ENCODE measurements around the gene LELP1. TPM values are rescaled to one million over a fixed set of nuclear protein-coding genes. Genes with fewer than 3 reads are reported as not detected.
"Not testable (repeated sequence)": the region's sequence is repeated elsewhere in the genome, so short reads cannot be mapped to it uniquely, and the experiment has no call there.

The LELP1 gene
- total RNA-seq, 1 experiment from 2014 or later, result not detected

GRCh38 chr1:153174624-153175023, 28.6 kb upstream of the LELP1 start:
- CTCF ChIA-PET, result no interaction called here
- intact Hi-C loops (cut with micrococcal nuclease; ENCODE audit: unreplicated experiment), result no loop called here
- no peak for TF ChIP-seq CTCF (conservative IDR thresholded peaks at IDR 0.05; ENCODE audit: low read depth, low read length)
- no peak for TF ChIP-seq EZH2 (IDR thresholded peaks at IDR 0.05; ENCODE audit: borderline replicate concordance, low read depth, low read length, poor library complexity, severe bottlenecking)

GRCh38 chr1:153178922-153179321, 24.3 kb upstream of the LELP1 start:
- Histone ChIP-seq H3K27ac (ENCODE audit: low read depth, low read length, poor library complexity, severe bottlenecking) (no peak overlapping the region), H3K9me3 (ENCODE audit: low read depth, low read length, poor library complexity, severe bottlenecking) (no peaks in the 10 kb centered on the region), H3K4me1 (ENCODE audit: insufficient read depth, low read length, poor library complexity, severe bottlenecking) (no peaks in the 10 kb centered on the region), H3K27me3 (replicated peaks; ENCODE audit: insufficient read depth, low read depth, low read length, poor library complexity) (peaks cover 53% of the 10 kb centered on the region), H3K4me3 (ENCODE audit: low read depth, low read length, poor library complexity, severe bottlenecking) (no peak overlapping the region), H3K36me3 (ENCODE audit: insufficient read depth, low read length, poor library complexity, severe bottlenecking) (no peaks in the 10 kb centered on the region)
- CTCF ChIA-PET, result no interaction called here
- POLR2A ChIA-PET (ENCODE audit: low non-redundant PET), result no interaction called here
- intact Hi-C loops (cut with micrococcal nuclease; ENCODE audit: unreplicated experiment), result no loop called here
- DNase-seq (ENCODE audit: low spot score), result no peak
- no TSS peak for BruUV-seq (replicated peaks)
- TF ChIP-seq CTCF (conservative IDR thresholded peaks at IDR 0.05; ENCODE audit: low read depth, low read length), result no peak
- no peak for TF ChIP-seq EZH2 (IDR thresholded peaks at IDR 0.05; ENCODE audit: borderline replicate concordance, low read depth, low read length, poor library complexity, severe bottlenecking)

More at GRCh38 chr1:153174624-153175023, 28.6 kb upstream of the LELP1 start:
- BruUV-seq (replicated peaks), result no TSS peak
- POLR2A ChIA-PET (ENCODE audit: low non-redundant PET), result no interaction called here
- H3K9me3 ChIP-seq (ENCODE audit: low read depth, low read length, poor library complexity, severe bottlenecking), result no peaks in the 10 kb centered on the region
- peaks cover 86% of the 10 kb centered on the region for H3K27me3 ChIP-seq (replicated peaks; ENCODE audit: insufficient read depth, low read depth, low read length, poor library complexity)
- DNase-seq (ENCODE audit: low spot score), result no peak
- H3K4me1 ChIP-seq (ENCODE audit: insufficient read depth, low read length, poor library complexity, severe bottlenecking), result no peaks in the 10 kb centered on the region
- H3K4me3 ChIP-seq (ENCODE audit: low read depth, low read length, poor library complexity, severe bottlenecking), result no peak overlapping the region
- no peak overlapping the region for H3K27ac ChIP-seq (ENCODE audit: low read depth, low read length, poor library complexity, severe bottlenecking)
- H3K36me3 ChIP-seq (ENCODE audit: insufficient read depth, low read length, poor library complexity, severe bottlenecking), result no peaks in the 10 kb centered on the region

DNA sequence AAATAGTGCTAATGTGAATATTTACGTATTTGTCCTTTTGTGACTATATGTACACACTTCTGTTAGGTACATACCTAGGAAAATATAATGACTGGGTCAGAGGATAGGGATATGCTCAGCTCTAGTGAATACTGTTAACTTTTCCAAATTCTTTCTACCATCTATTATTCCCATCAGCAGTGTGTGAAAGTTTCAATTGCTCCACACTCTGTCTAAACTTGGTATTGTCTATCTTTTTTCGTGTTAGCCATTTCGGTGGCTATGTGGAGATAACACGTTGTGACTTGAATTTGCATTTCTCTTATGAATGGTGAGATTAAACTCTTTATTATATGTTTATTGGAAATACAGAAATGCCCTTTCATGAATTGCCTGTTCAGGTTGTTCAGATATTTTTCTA, 22.7 kb upstream of the LELP1 start:
- BruUV-seq (replicated peaks), result no TSS peak
- no peak for TF ChIP-seq CTCF (conservative IDR thresholded peaks at IDR 0.05; ENCODE audit: low read depth, low read length)
- no peak for TF ChIP-seq EZH2 (IDR thresholded peaks at IDR 0.05; ENCODE audit: borderline replicate concordance, low read depth, low read length, poor library complexity, severe bottlenecking)
- no peaks in the 10 kb centered on the region for H3K36me3 ChIP-seq (ENCODE audit: insufficient read depth, low read length, poor library complexity, severe bottlenecking)
- POLR2A ChIA-PET (ENCODE audit: low non-redundant PET), result no interaction called here
- no peaks in the 10 kb centered on the region for H3K9me3 ChIP-seq (ENCODE audit: low read depth, low read length, poor library complexity, severe bottlenecking)
- intact Hi-C loops (cut with micrococcal nuclease; ENCODE audit: unreplicated experiment), result no loop called here
- peaks cover 40% of the 10 kb centered on the region for H3K27me3 ChIP-seq (replicated peaks; ENCODE audit: insufficient read depth, low read depth, low read length, poor library complexity)
- no peak for DNase-seq (ENCODE audit: low spot score)
- H3K4me3 ChIP-seq (ENCODE audit: low read depth, low read length, poor library complexity, severe bottlenecking), result no peak overlapping the region
- H3K4me1 ChIP-seq (ENCODE audit: insufficient read depth, low read length, poor library complexity, severe bottlenecking), result no peaks in the 10 kb centered on the region
- H3K27ac ChIP-seq (ENCODE audit: low read depth, low read length, poor library complexity, severe bottlenecking), result no peak overlapping the region
- CTCF ChIA-PET, result no interaction called here

- CTCF ChIA-PET, result interaction anchor here (0.6 kb wide), 1 partner anchor 201 kb away, joined by 3 read pairs; no protein-coding TSS in a partner anchor
- H3K27ac ChIP-seq (ENCODE audit: low read depth, low read length, poor library complexity, severe bottlenecking); BruUV-seq (replicated peaks); POLR2A ChIA-PET (ENCODE audit: low non-redundant PET); H3K4me3 ChIP-seq (ENCODE audit: low read depth, low read length, poor library complexity, severe bottlenecking); H3K4me1 ChIP-seq (ENCODE audit: insufficient read depth, low read length, poor library complexity, severe bottlenecking); intact Hi-C loops (cut with micrococcal nuclease; ENCODE audit: unreplicated experiment); H3K36me3 ChIP-seq (ENCODE audit: insufficient read depth, low read length, poor library complexity, severe bottlenecking); DNase-seq (ENCODE audit: low spot score); H3K9me3 ChIP-seq (ENCODE audit: low read depth, low read length, poor library complexity, severe bottlenecking); H3K27me3 ChIP-seq (replicated peaks; ENCODE audit: insufficient read depth, low read depth, low read length, poor library complexity): not testable (repeated sequence)
Measured at GRCh38 chr1:153188301-153188700, 14.9 kb upstream of the LELP1 start.
